Activated CD4-positive, CD25-positive, alpha-beta regulatory T cell treated with anti-CD3 and anti-CD28 coated beads, Interleukin-2, amount 50 U/mL, for 16 hours (primary cell): ENCODE data around the gene MRPL30.
"Not testable (repeated sequence)": the region's sequence is repeated elsewhere in the genome, so short reads cannot be mapped to it uniquely, and the experiment has no call there.

Source experiments
- DNase-seq: peaks from one replicate; pipeline ENCODE4 v3.0.0-alpha.2; 2020; ENCODE audit warnings: low read depth, low spot score

The MRPL30 gene

GRCh38 chr2:99180755-99181623 is at the start of gene MRPL30, which contains the start of gene MITD1:
MRPL30 (plus strand) TSS chr2:99181184; CDS start chr2:99186204, 5,020 bp downstream.
MITD1 (minus strand) TSS chr2:99181058; CDS start chr2:99180981, 77 bp downstream.
- DNase-seq: peak; percentile 85

GRCh38 chr2:99135044-99135556 is 45.9 kb upstream of the MRPL30 start:
- DNase-seq: not testable (repeated sequence)

GRCh38 chr2:99139003-99139402 is 42.0 kb upstream of the MRPL30 start:
- DNase-seq: no peak

GRCh38 chr2:99140056-99140859 is 40.7 kb upstream of the MRPL30 start:
- no peak for DNase-seq

GRCh38 chr2:99140860-99141109 is 40.2 kb upstream of the MRPL30 start:
- no peak for DNase-seq

- DNase-seq: peak; percentile 88
These were observed 39.6 kb upstream of the MRPL30 start, which contains the start of gene C2orf15 for GRCh38 chr2:99141110-99142108. C2orf15 (plus strand) TSS chr2:99141707; CDS start chr2:99150559, 8,852 bp downstream.

- no peak for DNase-seq
These were observed 30.3 kb upstream of the MRPL30 start for GRCh38 chr2:99150706-99151105.

- no peak for DNase-seq
These were observed 28.6 kb upstream of the MRPL30 start for GRCh38 chr2:99152199-99152895.

GRCh38 chr2:99153921-99154604 is 26.9 kb upstream of the MRPL30 start:
- no peak for DNase-seq

GRCh38 chr2:99154643-99155536 is 26.1 kb upstream of the MRPL30 start, which contains the start of the genes LIPT1 and TSGA10:
LIPT1 (plus strand) TSS chr2:99154967; CDS start chr2:99161958, 6,991 bp downstream.
TSGA10 (minus strand) TSS chr2:99154942; CDS start chr2:99109439, 45,503 bp downstream.
- DNase-seq: peak; percentile 90

- no peak for DNase-seq
These were observed 24.1 kb upstream of the MRPL30 start for GRCh38 chr2:99156891-99157290.

GRCh38 chr2:99158599-99158998 is 22.4 kb upstream of the MRPL30 start:
- DNase-seq: no peak

- DNase-seq: no peak
These were observed 21.4 kb upstream of the MRPL30 start for GRCh38 chr2:99159594-99159993.

GRCh38 chr2:99166218-99166617 is 14.8 kb upstream of the MRPL30 start:
- no peak for DNase-seq

- DNase-seq: no peak
These were observed 11.4 kb upstream of the MRPL30 start for GRCh38 chr2:99169534-99169933.

GRCh38 chr2:99171377-99172140 is 9.4 kb upstream of the MRPL30 start:
- no peak for DNase-seq

- DNase-seq: no peak
These were observed 628 bp downstream of the MRPL30 start for GRCh38 chr2:99181624-99182000.

- DNase-seq: no peak
These were observed 2.0 kb downstream of the MRPL30 start for GRCh38 chr2:99183025-99183424.
